Stimulated activated CD4-positive, alpha-beta T cell treated with anti-CD3 and anti-CD28 coated beads, Interleukin-4, amount 100 ng/mL, for 48 hours (primary cell): ENCODE results near the gene PDZD7.

Experiments used
- DNase-seq, 2 donors: peaks; one replicate each; pipeline ENCODE4 v3.0.0-alpha.2; 2020; ENCODE audit warnings: low read depth in 2 of 2

PDZD7 gene

GRCh38 chr10:100968062-100968736, 62.7 kb downstream of the PDZD7 start:
- DNase-seq = no peak

- no peak for DNase-seq
Measured at GRCh38 chr10:100967332-100967731, 63.6 kb downstream of the PDZD7 start.

- no peak for DNase-seq
Measured at GRCh38 chr10:100966887-100967286, 64.0 kb downstream of the PDZD7 start.

- no peak for DNase-seq
Measured at GRCh38 chr10:100965820-100966219, 65.1 kb downstream of the PDZD7 start.

GRCh38 chr10:100963826-100964225, 67.1 kb downstream of the PDZD7 start:
- no peak for DNase-seq

GRCh38 chr10:100962351-100963080, 68.4 kb downstream of the PDZD7 start:
- no peak for DNase-seq

- DNase-seq = no peak
Measured at GRCh38 chr10:100960251-100960650, 70.7 kb downstream of the PDZD7 start.
